GM23248 (cell line): ENCODE measurements around the gene HDAC4. TPM values are rescaled to one million over a fixed set of nuclear protein-coding genes. Genes with fewer than 3 reads are reported as not detected.

ENCODE experiments used
- DNase-seq: peaks from one replicate; pipeline ENCODE4 v3.0.0-alpha.2; 2015
- H2AFZ ChIP-seq: fragments of 200-600 bp; sonication (generic); 2 replicates; pipeline ENCODE4 v1.6.1; 2016; ENCODE audit warnings: antibody characterized with exemption
- H3F3A ChIP-seq: fragments of 200-600 bp; sonication (generic); 2 replicates; pipeline ENCODE4 v1.6.1; 2016; ENCODE audit warnings: mild to moderate bottlenecking, antibody characterized with exemption, mixed run types; ENCODE audit not compliant: insufficient read depth
- H3K27ac ChIP-seq: fragments of 200-600 bp; sonication (generic); 2 replicates; pipeline ENCODE4 v1.5.1; 2016; ENCODE audit warnings: mild to moderate bottlenecking
- H3K27me3 ChIP-seq: fragments of 200-600 bp; sonication (generic); replicated peaks from 2 replicates; pipeline ENCODE4 v1.6.1; 2016; ENCODE audit warnings: mild to moderate bottlenecking; ENCODE audit not compliant: insufficient read depth
- H3K36me3 ChIP-seq: fragments of 200-600 bp; sonication (generic); 2 replicates; pipeline ENCODE4 v1.6.1; 2016; ENCODE audit warnings: low read depth, mild to moderate bottlenecking
- H3K4me1 ChIP-seq: fragments of 200-600 bp; sonication (generic); 2 replicates; pipeline ENCODE4 v1.6.1; 2016; ENCODE audit warnings: mild to moderate bottlenecking; ENCODE audit not compliant: insufficient read depth
- H3K4me2 ChIP-seq: fragments of 200-600 bp; sonication (generic); one replicate; pipeline ENCODE4 v1.6.1; 2016; ENCODE audit warnings: mild to moderate bottlenecking; ENCODE audit not compliant: unreplicated experiment
- H3K4me3 ChIP-seq: fragments of 200-600 bp; sonication (generic); 2 replicates; pipeline ENCODE4 v1.5.1; 2016; ENCODE audit warnings: mild to moderate bottlenecking
- H3K79me2 ChIP-seq: fragments of 200-600 bp; sonication (generic); 2 replicates; pipeline ENCODE4 v1.6.1; 2016; ENCODE audit warnings: mild to moderate bottlenecking; ENCODE audit not compliant: insufficient read depth
- H3K9ac ChIP-seq: fragments of 200-600 bp; sonication (generic); 2 replicates; pipeline ENCODE4 v1.6.1; 2016; ENCODE audit warnings: mild to moderate bottlenecking
- H3K9me2 ChIP-seq: fragments of 200-600 bp; sonication (generic); 2 replicates; pipeline ENCODE4 v1.6.1; 2016; ENCODE audit warnings: mixed run types, mild to moderate bottlenecking, moderate library complexity; ENCODE audit not compliant: insufficient read depth
- H3K9me3 ChIP-seq: fragments of 200-600 bp; sonication (generic); one replicate; pipeline ENCODE4 v1.6.1; 2017; ENCODE audit warnings: low read depth
- H4K20me1 ChIP-seq: fragments of 200-600 bp; sonication (generic); 2 replicates; pipeline ENCODE4 v1.6.0; 2016; ENCODE audit not compliant: insufficient read depth
- EZH2 ChIP-seq: fragments of 200-600 bp; sonication (generic); IDR thresholded peaks from 2 replicates; pipeline ENCODE4 v1.6.1; 2018; ENCODE audit warnings: antibody characterized with exemption, mild to moderate bottlenecking; ENCODE audit not compliant: insufficient read depth, poor library complexity, severe bottlenecking
- EZH2phosphoT487 ChIP-seq: fragments of 200-600 bp; sonication (generic); IDR thresholded peaks from 2 replicates; pipeline ENCODE4 v1.6.1; 2018; ENCODE audit warnings: antibody characterized with exemption, moderate library complexity, mild to moderate bottlenecking, low read depth; ENCODE audit not compliant: insufficient read depth
- WGBS, 2 experiments: methylation state at CpG; one replicate each; pipeline ENCODE4 v1.1.6; 2015 to 2017; ENCODE audit warnings: low lambda C conversion rate in 2 of 2, low coverage in 1 of 2; ENCODE audit errors: missing lambda C conversion rate in 2 of 2; 5-methylcytosine and 5-hydroxymethylcytosine counted together
- in situ Hi-C: fragments of 300-500 bp; cut with MboI; formaldehyde crosslinking; loops from 2 replicates; pipeline ENCODE4 v1.15.0; 2020
- polyA plus RNA-seq: library from polyadenylated mRNA; unstranded; fragments of >200 nt; fragmentation: Nextera tagmentation; extraction: Ambion mirVana; gene quantifications from 2 replicates; pipeline ENCODE4 v1.2.1, GENCODE V29; 2016
- total RNA-seq: library from RNA; depleted of rRNA; stranded (reverse); fragments of >200 nt; shearing (Covaris generic); gene quantifications from 2 replicates; pipeline ENCODE4 v1.2.3, GENCODE V29; 2014

The HDAC4 gene
- total and polyA plus RNA-seq, 2 experiments from 2014 or later: 2.1 to 6.3 TPM

- H3K27me3 ChIP-seq: no peaks in the 10 kb centered on the region
- H3K4me1 ChIP-seq: peaks cover 17% of the 10 kb centered on the region
- whole genome bisulfite sequencing, 2 experiments: 22 to 23% methylated on average over 20 of the region's 20 CpGs
- H3K4me2 ChIP-seq: peak overlapping the region; percentile 79
- H2AFZ ChIP-seq: peak overlapping the region; percentile 84
- DNase-seq: peak; percentile 83
- in situ Hi-C loops: no loop called here
- H3K36me3 ChIP-seq: no peaks in the 10 kb centered on the region
- H3K9me2 ChIP-seq: no peaks in the 10 kb centered on the region
- H3F3A ChIP-seq: no peaks in the 10 kb centered on the region; the same call in 1 of the 2 replicates
- H3K9ac ChIP-seq: peak overlapping the region; percentile 78
- H3K79me2 ChIP-seq: peaks cover 21% of the 10 kb centered on the region
- H3K4me3 ChIP-seq: peak overlapping the region; percentile 54
- peak overlapping the region; percentile 70 for H3K27ac ChIP-seq
- no peaks in the 10 kb centered on the region for H3K9me3 ChIP-seq
- no peaks in the 10 kb centered on the region for H4K20me1 ChIP-seq
- TF ChIP-seq EZH2phosphoT487 (no peak), EZH2 (no peak)
Observed at GRCh38 chr2:239316562-239317465, 84.0 kb downstream of the HDAC4 start.

GRCh38 chr2:239315308-239315707 is 85.5 kb downstream of the HDAC4 start:
- WGBS, 2 experiments: 98 to 99% methylated on average over 10 of the region's 10 CpGs
- H3K27ac ChIP-seq: no peak overlapping the region
- TF ChIP-seq EZH2: no peak
- TF ChIP-seq EZH2phosphoT487: no peak
- no peak overlapping the region for H3K9ac ChIP-seq
- no peaks in the 10 kb centered on the region for H3K9me3 ChIP-seq
- H3K36me3 ChIP-seq: no peaks in the 10 kb centered on the region
- H4K20me1 ChIP-seq: no peaks in the 10 kb centered on the region
- peaks cover 21% of the 10 kb centered on the region for H3K79me2 ChIP-seq
- H3K9me2 ChIP-seq: no peaks in the 10 kb centered on the region
- no peaks in the 10 kb centered on the region for H3K27me3 ChIP-seq
- no peak overlapping the region for H2AFZ ChIP-seq
- DNase-seq: no peak
- in situ Hi-C loops: no loop called here
- H3K4me2 ChIP-seq: no peak overlapping the region
- H3K4me1 ChIP-seq: peaks cover 25% of the 10 kb centered on the region
- no peaks in the 10 kb centered on the region; the same call in 1 of the 2 replicates for H3F3A ChIP-seq
- no peak overlapping the region for H3K4me3 ChIP-seq

GRCh38 chr2:239313776-239314175 is 87.0 kb downstream of the HDAC4 start:
- in situ Hi-C loops: no loop called here
- WGBS, 2 experiments: 75 to 86% methylated on average over 5 of the region's 5 CpGs

DNA sequence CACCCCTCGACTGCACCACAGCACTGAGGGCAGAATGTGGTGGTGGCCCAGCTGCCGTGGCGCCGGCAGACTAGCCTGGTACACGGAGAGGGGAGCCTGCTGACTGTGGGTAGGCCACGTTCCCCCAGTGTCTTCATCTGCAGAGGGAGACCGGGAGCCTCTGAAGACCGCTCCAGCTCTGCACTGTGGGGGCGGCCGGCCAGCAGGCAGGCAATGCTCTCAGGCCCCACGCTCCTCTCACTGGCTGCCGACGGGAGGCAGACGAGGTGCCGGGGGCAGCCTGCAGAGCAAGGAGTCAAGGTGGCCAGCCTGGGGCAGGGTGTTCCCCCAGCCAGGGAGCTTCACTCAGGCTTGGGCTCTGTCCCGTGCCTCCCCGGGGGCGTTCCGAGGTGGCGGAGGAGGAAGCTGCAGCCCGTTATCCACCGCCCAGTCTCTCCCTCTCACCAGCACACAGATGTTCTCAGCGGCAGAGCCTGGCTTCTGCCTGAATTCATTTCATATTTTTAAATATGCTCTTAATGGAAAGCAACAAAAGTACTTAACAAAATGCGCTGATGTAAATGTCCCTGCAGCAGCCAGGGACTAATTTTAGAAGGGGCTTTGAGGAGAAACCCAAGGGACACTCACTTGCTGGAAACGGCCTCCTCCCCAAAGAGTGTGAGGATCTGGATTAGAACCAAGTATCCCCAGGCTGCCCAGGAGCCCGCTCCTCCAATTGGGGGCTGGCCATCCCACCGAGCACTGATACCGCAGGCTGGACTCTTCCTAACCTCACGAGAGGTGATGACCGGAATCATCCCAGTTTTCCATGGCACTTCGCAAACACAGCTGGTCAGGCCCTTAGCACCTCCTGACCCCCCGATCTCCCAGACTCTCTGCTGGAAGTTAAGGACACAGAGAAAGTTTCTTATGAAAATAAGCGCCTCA is 87.8 kb downstream of the HDAC4 start:
- no peaks in the 10 kb centered on the region for H3K27me3 ChIP-seq
- no peaks in the 10 kb centered on the region for H3K9me2 ChIP-seq
- H3K9me3 ChIP-seq: no peaks in the 10 kb centered on the region
- H3F3A ChIP-seq: no peaks in the 10 kb centered on the region; the same call in 1 of the 2 replicates
- H4K20me1 ChIP-seq: no peaks in the 10 kb centered on the region
- DNase-seq: peak; percentile 53
- 55 to 57% methylated on average over 32 to 33 of the region's 33 CpGs for WGBS, 2 experiments
- no peak overlapping the region for H3K9ac ChIP-seq
- H2AFZ ChIP-seq: no peak overlapping the region
- H3K79me2 ChIP-seq: peaks cover 19% of the 10 kb centered on the region
- in situ Hi-C loops: no loop called here
- peaks cover 32% of the 10 kb centered on the region for H3K4me1 ChIP-seq
- H3K4me3 ChIP-seq: no peak overlapping the region
- TF ChIP-seq EZH2 (no peak), EZH2phosphoT487 (no peak)
- no peak overlapping the region for H3K27ac ChIP-seq
- H3K4me2 ChIP-seq: no peak overlapping the region
- no peaks in the 10 kb centered on the region for H3K36me3 ChIP-seq

More at GRCh38 chr2:239313776-239314175, 87.0 kb downstream of the HDAC4 start:
- H3K9ac ChIP-seq: no peak overlapping the region
- H3F3A ChIP-seq: no peaks in the 10 kb centered on the region; the same call in 1 of the 2 replicates
- DNase-seq: no peak
- no peaks in the 10 kb centered on the region for H4K20me1 ChIP-seq
- no peak for TF ChIP-seq EZH2phosphoT487
- TF ChIP-seq EZH2: no peak
- H3K4me2 ChIP-seq: no peak overlapping the region
- H3K4me1 ChIP-seq: peaks cover 27% of the 10 kb centered on the region
- H2AFZ ChIP-seq: no peak overlapping the region
- H3K79me2 ChIP-seq: peaks cover 26% of the 10 kb centered on the region
- no peaks in the 10 kb centered on the region for H3K36me3 ChIP-seq
- no peaks in the 10 kb centered on the region for H3K9me3 ChIP-seq
- no peaks in the 10 kb centered on the region for H3K9me2 ChIP-seq
- no peak overlapping the region for H3K4me3 ChIP-seq
- no peaks in the 10 kb centered on the region for H3K27me3 ChIP-seq
- H3K27ac ChIP-seq: no peak overlapping the region
